Heart left ventricle (tissue), 13 donors: ENCODE measurements around the gene CYB5R3.
"Not testable (repeated sequence)": the region's sequence is repeated elsewhere in the genome, so short reads cannot be mapped to it uniquely, and the experiment has no call there.

Experiments used
- POLR2A ChIP-seq, 2 donors: fragments of 450-650 bp; IDR thresholded peaks; one replicate each; pipeline ENCODE4 v1.6.1; 2017; ENCODE audit warnings: antibody characterized with exemption in 2 of 2, mild to moderate bottlenecking in 2 of 2, moderate library complexity in 2 of 2
- TF ChIP-seq, protein P1 (sequence below), 12 donors: fragments of 200-600 bp; sonication (generic) in 4 of 12; IDR thresholded peaks; one replicate each; pipeline versions ENCODE4 v1.5.0 to v1.8.0; 2018 to 2022; ENCODE audit warnings: antibody characterized with exemption in 12 of 12, mild to moderate bottlenecking in 5 of 12
- donor health status: ischemic (EF 13 %, LVEDD 7.1; RV severe dilation, severe dysfunction).
- donor health status: DM: no; HTN: yes; CAD: no.
- donor health status: DM: no; HTN: no; CAD: no.
- donor health status: ischemic (EF 25% LVEDD 6.9; RV normal size, moderate dysfunction).
- donor health status: ischemic (EF 25% LVEDD 5.7; RV mildly dilated, moderate dysfunction).
- donor health status: ischemic (EF 35%, LVEDD 5.7; RV mildly dilated, moderate dysfunction).
- donor health status: nonischemic (EF 11% LVEDD 7.7; RV severe dilation, severe dysfunction).
- donor health status: DM: yes; HTN: yes; CAD: no.
- donor health status: PGD.
- donor health status: ischemic (EF 29% LVEDD 5.4; RV normal size, mild dysfunction).
- donor health status: nonischemic (EF 23%, LVEDD 6.1; RV moderate dilation, normal function).

DNA sequence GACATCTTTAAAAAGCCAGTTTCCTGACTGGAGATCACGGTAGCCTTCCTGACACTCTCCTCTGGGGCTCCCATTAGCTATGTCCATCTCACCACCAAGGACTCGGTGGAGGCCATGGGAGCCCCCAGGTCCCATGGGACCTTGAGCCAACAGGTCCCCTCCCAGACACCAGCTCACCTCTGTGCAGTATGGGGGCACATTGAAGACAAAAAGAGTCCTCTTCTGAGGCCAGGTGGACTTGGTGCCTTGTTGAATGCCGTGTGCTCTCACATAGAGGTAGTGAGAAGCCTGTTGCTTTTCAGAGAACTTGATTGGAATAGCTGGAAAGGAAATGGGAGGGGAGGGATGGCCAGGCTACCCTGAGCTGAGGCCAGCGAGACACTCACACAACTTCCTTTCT, 69.2 kb downstream of the CYB5R3 start:
- TF ChIP-seq, protein P1, sequence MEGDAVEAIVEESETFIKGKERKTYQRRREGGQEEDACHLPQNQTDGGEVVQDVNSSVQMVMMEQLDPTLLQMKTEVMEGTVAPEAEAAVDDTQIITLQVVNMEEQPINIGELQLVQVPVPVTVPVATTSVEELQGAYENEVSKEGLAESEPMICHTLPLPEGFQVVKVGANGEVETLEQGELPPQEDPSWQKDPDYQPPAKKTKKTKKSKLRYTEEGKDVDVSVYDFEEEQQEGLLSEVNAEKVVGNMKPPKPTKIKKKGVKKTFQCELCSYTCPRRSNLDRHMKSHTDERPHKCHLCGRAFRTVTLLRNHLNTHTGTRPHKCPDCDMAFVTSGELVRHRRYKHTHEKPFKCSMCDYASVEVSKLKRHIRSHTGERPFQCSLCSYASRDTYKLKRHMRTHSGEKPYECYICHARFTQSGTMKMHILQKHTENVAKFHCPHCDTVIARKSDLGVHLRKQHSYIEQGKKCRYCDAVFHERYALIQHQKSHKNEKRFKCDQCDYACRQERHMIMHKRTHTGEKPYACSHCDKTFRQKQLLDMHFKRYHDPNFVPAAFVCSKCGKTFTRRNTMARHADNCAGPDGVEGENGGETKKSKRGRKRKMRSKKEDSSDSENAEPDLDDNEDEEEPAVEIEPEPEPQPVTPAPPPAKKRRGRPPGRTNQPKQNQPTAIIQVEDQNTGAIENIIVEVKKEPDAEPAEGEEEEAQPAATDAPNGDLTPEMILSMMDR (IDR thresholded peaks at IDR 0.05): not testable (repeated sequence)
- TF ChIP-seq POLR2A (IDR thresholded peaks at IDR 0.05): not testable (repeated sequence)
